ENCODE measurements around the gene MEIS1.

Gene MEIS1

DNA sequence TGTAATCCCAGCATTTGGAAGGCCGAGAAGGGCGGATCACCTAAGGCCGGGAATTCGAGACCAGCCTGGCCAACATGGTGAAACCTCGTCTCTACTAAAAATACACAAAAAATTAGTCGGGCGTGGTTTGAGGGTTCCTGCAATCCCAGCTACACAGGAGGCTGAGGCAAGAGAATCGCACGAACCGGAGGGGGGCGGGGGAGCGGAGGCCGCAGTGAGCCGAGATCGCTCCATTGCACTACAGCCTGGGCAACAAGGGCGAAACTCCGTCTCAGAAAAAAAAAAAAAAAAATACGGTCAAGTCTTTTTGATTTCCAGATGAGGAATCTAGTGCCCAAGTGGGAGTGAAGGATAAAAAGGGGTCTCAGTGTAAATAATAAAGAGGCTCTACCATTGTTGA is 16.5 kb upstream of the MEIS1 start:
- TF ChIP-seq SIN3A (IDR thresholded peaks at IDR 0.05; ENCODE audit: borderline replicate concordance, insufficient read depth, low read length), result no peak
- no peak for TF ChIP-seq POLR2AphosphoS5 (IDR thresholded peaks at IDR 0.05; ENCODE audit: low read depth, low read length)
- TF ChIP-seq TAF1 (IDR thresholded peaks at IDR 0.05; ENCODE audit: borderline replicate concordance, insufficient read depth, low read length), result no peak
- TF ChIP-seq, protein P1, sequence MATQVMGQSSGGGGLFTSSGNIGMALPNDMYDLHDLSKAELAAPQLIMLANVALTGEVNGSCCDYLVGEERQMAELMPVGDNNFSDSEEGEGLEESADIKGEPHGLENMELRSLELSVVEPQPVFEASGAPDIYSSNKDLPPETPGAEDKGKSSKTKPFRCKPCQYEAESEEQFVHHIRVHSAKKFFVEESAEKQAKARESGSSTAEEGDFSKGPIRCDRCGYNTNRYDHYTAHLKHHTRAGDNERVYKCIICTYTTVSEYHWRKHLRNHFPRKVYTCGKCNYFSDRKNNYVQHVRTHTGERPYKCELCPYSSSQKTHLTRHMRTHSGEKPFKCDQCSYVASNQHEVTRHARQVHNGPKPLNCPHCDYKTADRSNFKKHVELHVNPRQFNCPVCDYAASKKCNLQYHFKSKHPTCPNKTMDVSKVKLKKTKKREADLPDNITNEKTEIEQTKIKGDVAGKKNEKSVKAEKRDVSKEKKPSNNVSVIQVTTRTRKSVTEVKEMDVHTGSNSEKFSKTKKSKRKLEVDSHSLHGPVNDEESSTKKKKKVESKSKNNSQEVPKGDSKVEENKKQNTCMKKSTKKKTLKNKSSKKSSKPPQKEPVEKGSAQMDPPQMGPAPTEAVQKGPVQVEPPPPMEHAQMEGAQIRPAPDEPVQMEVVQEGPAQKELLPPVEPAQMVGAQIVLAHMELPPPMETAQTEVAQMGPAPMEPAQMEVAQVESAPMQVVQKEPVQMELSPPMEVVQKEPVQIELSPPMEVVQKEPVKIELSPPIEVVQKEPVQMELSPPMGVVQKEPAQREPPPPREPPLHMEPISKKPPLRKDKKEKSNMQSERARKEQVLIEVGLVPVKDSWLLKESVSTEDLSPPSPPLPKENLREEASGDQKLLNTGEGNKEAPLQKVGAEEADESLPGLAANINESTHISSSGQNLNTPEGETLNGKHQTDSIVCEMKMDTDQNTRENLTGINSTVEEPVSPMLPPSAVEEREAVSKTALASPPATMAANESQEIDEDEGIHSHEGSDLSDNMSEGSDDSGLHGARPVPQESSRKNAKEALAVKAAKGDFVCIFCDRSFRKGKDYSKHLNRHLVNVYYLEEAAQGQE (IDR thresholded peaks at IDR 0.05; ENCODE audit: insufficient read depth in 1 of 2, low read depth in 2 of 2, low read length in 2 of 2), result no peak
- TF ChIP-seq FOXP2 (optimal IDR thresholded peaks at IDR 0.05; ENCODE audit: borderline replicate concordance, extremely low read depth, extremely low read length, insufficient read depth), result no peak

DNA sequence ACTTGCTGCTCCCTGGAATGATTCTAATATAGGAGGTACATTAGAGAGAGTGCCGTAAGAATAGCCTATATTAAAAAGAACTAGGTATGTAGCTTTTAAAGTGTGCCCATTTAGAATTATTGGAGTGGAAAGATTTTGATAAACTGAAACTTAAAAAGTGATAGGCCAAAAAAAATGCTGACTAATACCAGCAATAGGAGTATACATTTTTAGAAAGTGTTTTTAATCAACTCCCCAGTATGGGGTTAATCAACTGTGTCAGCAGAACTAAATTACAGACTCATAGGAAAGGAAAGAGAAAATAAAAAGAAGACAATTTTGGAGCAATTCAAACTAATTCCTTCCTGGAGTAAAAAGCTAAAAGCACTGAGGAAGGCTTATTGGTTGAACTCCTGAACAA is 13.3 kb upstream of the MEIS1 start:
- no peak for TF ChIP-seq SIN3A (IDR thresholded peaks at IDR 0.05; ENCODE audit: borderline replicate concordance, insufficient read depth, low read length)
- TF ChIP-seq POLR2AphosphoS5 (IDR thresholded peaks at IDR 0.05; ENCODE audit: low read depth, low read length), result no peak
- no peak for TF ChIP-seq FOXP2 (optimal IDR thresholded peaks at IDR 0.05; ENCODE audit: borderline replicate concordance, extremely low read depth, extremely low read length, insufficient read depth)
- TF ChIP-seq, protein P1 (IDR thresholded peaks at IDR 0.05; ENCODE audit: insufficient read depth in 1 of 2, low read depth in 2 of 2, low read length in 2 of 2), result no peak
- TF ChIP-seq TAF1 (IDR thresholded peaks at IDR 0.05; ENCODE audit: borderline replicate concordance, insufficient read depth, low read length), result no peak

DNA sequence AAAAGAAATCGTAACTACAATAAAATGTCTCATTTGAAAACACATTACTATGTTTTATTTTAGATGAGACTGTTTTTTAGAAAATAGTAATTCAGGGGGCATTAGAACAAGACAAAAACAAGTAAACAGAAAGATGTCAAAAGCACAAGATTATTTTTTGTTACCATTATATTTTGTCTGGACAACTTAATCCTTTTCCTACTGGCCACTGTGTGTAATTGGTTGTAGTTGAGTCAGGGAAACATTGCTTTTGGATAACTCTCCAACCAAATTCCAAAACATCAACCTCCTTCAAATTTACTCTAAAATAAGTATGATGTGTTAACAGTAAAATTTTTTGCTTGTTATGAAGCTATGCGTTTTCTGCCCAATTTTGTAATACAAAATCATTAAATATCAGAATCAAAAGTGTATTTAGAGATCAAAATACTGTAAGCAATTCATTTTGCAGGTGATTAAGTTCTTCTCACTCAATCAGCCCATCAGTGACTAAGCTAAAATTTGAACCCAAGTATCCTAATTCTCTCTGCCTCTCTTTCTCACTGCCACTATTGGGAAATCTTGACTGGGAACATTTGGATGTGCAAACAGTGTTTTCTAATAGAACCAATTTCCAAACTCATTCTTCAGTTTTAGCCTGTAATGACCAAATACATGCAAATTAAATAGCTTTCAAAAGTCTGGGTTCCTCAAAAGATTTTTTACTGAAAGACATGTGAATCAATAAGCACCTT is 11.4 kb upstream of the MEIS1 start:
- no peak for TF ChIP-seq FOXP2 (optimal IDR thresholded peaks at IDR 0.05; ENCODE audit: borderline replicate concordance, extremely low read depth, extremely low read length, insufficient read depth)
- TF ChIP-seq, protein P1 (IDR thresholded peaks at IDR 0.05; ENCODE audit: insufficient read depth in 1 of 2, low read depth in 2 of 2, low read length in 2 of 2), result no peak
- no peak for TF ChIP-seq TAF1 (IDR thresholded peaks at IDR 0.05; ENCODE audit: borderline replicate concordance, insufficient read depth, low read length)
- no peak for TF ChIP-seq SIN3A (IDR thresholded peaks at IDR 0.05; ENCODE audit: borderline replicate concordance, insufficient read depth, low read length)
- no peak for TF ChIP-seq POLR2AphosphoS5 (IDR thresholded peaks at IDR 0.05; ENCODE audit: low read depth, low read length)

DNA sequence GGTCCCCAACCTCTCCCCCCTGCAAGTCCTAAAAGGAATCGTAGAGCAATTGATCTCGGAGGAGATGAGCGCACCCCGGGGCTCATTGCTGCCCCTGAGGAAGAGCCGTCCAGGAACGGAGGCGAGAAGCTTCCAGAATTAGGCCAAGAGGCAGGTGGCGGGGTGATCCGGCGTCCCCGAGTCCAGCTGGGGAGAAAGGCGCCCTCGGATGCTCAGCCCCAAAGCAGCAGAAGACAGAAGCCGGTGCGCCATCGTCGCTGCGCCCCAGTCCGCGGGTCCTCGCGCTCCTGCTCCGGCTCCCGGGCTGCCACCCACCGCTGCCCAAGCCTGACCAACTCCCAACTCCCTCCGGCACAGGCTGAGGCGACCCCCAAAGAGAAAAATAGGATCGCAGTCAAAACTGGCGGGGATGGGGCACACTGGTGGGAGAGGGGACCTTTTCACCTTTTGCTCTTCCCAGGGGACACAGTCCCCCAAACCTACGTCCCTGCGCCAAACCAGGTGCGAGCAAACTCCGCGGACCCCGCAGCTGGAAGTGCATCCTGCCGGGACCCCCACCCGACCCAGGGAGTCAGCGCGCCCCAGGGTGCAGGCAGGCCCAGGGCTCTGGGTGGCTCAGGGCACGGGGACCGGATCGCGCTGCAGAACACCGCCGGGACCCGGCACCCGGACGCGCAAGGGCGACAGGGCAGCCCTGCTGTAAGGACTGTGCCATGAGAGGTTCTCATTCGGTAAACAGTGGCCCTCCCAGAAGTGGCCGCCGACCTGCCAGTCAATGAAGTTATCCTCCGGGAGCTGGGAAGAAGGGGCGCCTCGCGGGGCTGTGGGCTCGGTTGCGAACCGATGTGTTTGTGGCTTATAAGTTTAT is 8.4 kb upstream of the MEIS1 start:
- TF ChIP-seq, protein P1 (IDR thresholded peaks at IDR 0.05; ENCODE audit: insufficient read depth in 1 of 2, low read depth in 2 of 2, low read length in 2 of 2), result no peak
- TF ChIP-seq FOXP2 (optimal IDR thresholded peaks at IDR 0.05; ENCODE audit: borderline replicate concordance, extremely low read depth, extremely low read length, insufficient read depth) (no peak), TAF1 (IDR thresholded peaks at IDR 0.05; ENCODE audit: borderline replicate concordance, insufficient read depth, low read length) (no peak), SIN3A (IDR thresholded peaks at IDR 0.05; ENCODE audit: borderline replicate concordance, insufficient read depth, low read length) (no peak), POLR2AphosphoS5 (IDR thresholded peaks at IDR 0.05; ENCODE audit: low read depth, low read length) (no peak)

Data from PFSK-1 (cell line).